GM12891 (cell line): ENCODE results near the gene CDKL2.

Experiments used
- DNase-seq: peaks from one replicate; pipeline ENCODE4 v3.0.0; 2011; ENCODE audit warnings: low spot score; ENCODE audit not compliant: insufficient read length
- FAIRE-seq: peaks from 2 replicates; lab custom pipeline; 2011; peaks lifted over from hg19 to GRCh38; lab: Jason Lieb, UNC
- PAX5 ChIP-seq: IDR thresholded peaks from 2 replicates; pipeline ENCODE4 v1.6.1; 2011; ENCODE audit warnings: low read length, moderate library complexity, mild to moderate bottlenecking; ENCODE audit not compliant: insufficient read depth, severe bottlenecking
- POLR2A ChIP-seq: IDR thresholded peaks from 2 replicates; pipeline ENCODE4 v1.6.1; 2011; ENCODE audit warnings: low read depth, low read length, control low read depth
- POLR2AphosphoS5 ChIP-seq: IDR thresholded peaks from 2 replicates; pipeline ENCODE4 v1.6.1; 2011; ENCODE audit warnings: low read depth, low read length, control low read depth
- POU2F2 ChIP-seq: IDR thresholded peaks from 2 replicates; pipeline ENCODE4 v1.6.1; 2011; ENCODE audit warnings: low read depth, mild to moderate bottlenecking, control low read depth, low read length, moderate library complexity
- SPI1 ChIP-seq: IDR thresholded peaks from 2 replicates; pipeline ENCODE4 v1.6.1; 2011; ENCODE audit warnings: low read depth, low read length, control low read depth
- TAF1 ChIP-seq: IDR thresholded peaks from 2 replicates; pipeline ENCODE4 v1.6.1; 2011; ENCODE audit warnings: low read depth, low read length, control low read depth

CDKL2 gene

GRCh38 chr4:75623026-75623425 is 7.3 kb downstream of the CDKL2 start:
- FAIRE-seq (no peak), DNase-seq (no peak)
- no peak for TF ChIP-seq POLR2A
- no peak for TF ChIP-seq TAF1
- no peak for TF ChIP-seq POU2F2
- TF ChIP-seq POLR2AphosphoS5 = no peak
- TF ChIP-seq SPI1 = no peak
- TF ChIP-seq PAX5 = no peak

GRCh38 chr4:75621715-75622114 is 8.6 kb downstream of the CDKL2 start:
- no peak for TF ChIP-seq TAF1
- no peak for TF ChIP-seq SPI1
- TF ChIP-seq POU2F2 = no peak
- no peak for TF ChIP-seq PAX5
- no peak for TF ChIP-seq POLR2A
- no peak for TF ChIP-seq POLR2AphosphoS5
- no peak for FAIRE-seq
- no peak for DNase-seq

GRCh38 chr4:75612306-75612705 is 18.0 kb downstream of the CDKL2 start:
- DNase-seq (no peak), FAIRE-seq (no peak)
- TF ChIP-seq TAF1 = no peak
- TF ChIP-seq POLR2AphosphoS5 = no peak
- no peak for TF ChIP-seq POLR2A

DNA sequence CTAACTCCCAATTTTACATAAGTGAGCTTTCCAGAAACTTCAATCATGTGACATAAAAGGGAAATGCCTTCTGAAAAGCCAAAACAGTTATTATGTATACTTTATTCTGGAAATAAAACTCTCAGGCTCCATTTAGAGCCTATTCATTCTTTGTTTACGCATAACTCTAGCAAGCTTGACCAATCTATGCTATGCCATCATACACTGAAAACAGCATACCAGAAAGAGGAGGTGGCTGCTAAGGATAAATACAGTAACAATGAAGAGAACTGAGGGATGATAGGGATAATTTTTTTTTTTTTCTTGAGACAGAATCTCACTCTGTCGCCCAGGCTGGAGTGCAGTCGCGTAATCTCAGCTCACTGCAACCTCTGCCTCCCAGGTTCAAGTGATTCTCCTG is 24.4 kb downstream of the CDKL2 start:
- TF ChIP-seq TAF1 = no peak
- TF ChIP-seq SPI1 = no peak
- no peak for TF ChIP-seq POU2F2
- TF ChIP-seq POLR2AphosphoS5 = no peak
- TF ChIP-seq PAX5 = no peak
- no peak for TF ChIP-seq POLR2A
- DNase-seq (no peak), FAIRE-seq (no peak)

GRCh38 chr4:75599647-75600046 is 30.7 kb downstream of the CDKL2 start:
- FAIRE-seq (no peak), DNase-seq (no peak)
- TF ChIP-seq PAX5 = no peak
- TF ChIP-seq SPI1 = no peak
- TF ChIP-seq TAF1 = no peak
- TF ChIP-seq POLR2A = no peak
- no peak for TF ChIP-seq POLR2AphosphoS5
- no peak for TF ChIP-seq POU2F2

GRCh38 chr4:75598390-75598789 is 31.9 kb downstream of the CDKL2 start:
- no peak for DNase-seq
- no peak for FAIRE-seq
- TF ChIP-seq SPI1 (no peak), TAF1 (no peak), PAX5 (no peak), POLR2AphosphoS5 (no peak), POLR2A (no peak), POU2F2 (no peak)

DNA sequence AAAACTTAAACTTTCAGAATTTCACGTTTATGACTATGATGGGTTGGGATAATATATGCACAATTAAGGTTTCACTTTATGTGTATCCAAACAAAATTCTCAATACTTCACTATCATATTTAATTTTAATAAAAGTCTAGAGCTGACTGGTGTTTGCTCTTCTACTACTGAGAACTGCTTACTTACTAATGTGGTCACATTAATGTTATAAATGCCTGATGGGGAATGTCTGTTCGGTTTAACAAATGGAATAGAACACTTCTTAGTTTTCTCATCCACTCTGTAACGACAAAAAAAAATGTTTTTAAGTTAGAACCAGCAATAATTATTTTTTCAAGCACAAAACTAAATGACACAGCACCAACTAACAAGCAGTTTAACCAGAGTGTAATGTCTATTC is 34.3 kb downstream of the CDKL2 start:
- no peak for TF ChIP-seq POLR2AphosphoS5
- no peak for TF ChIP-seq POLR2A
- TF ChIP-seq POU2F2 = no peak
- TF ChIP-seq PAX5 = no peak
- TF ChIP-seq SPI1 = no peak
- no peak for TF ChIP-seq TAF1
- no peak for DNase-seq
- FAIRE-seq = no peak

- TF ChIP-seq POLR2A (no peak), POU2F2 (no peak), PAX5 (no peak), TAF1 (no peak), SPI1 (no peak), POLR2AphosphoS5 (no peak)
- FAIRE-seq = no peak
- DNase-seq = no peak
These were observed 36.9 kb downstream of the CDKL2 start for GRCh38 chr4:75593393-75593792.

- TF ChIP-seq POLR2A = no peak
- no peak for TF ChIP-seq SPI1
- no peak for TF ChIP-seq TAF1
- TF ChIP-seq POU2F2 = no peak
- no peak for TF ChIP-seq POLR2AphosphoS5
- no peak for TF ChIP-seq PAX5
- FAIRE-seq = no peak
- no peak for DNase-seq
These were observed 46.3 kb downstream of the CDKL2 start for GRCh38 chr4:75584067-75584466.

DNA sequence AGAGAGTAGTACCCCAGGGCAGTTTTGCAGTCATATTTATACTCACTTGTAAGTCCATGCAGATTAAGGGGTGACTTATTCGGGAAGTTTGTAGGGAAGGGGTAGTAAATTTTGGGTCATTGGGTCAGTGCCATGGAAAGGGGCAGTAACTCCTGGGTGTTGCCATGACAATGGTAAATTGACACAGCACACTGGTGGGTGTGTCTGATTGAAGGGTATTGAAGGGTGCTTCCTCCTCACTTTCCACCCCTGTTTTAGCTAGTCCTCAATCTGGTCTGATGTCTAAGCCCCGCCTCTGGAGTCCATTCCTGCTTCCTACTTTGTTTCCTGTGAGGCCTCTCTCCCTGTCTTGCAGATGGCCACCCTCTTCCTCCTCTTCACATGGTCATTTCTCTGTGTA is 62.6 kb downstream of the CDKL2 start:
- TF ChIP-seq PAX5 = no peak
- no peak for TF ChIP-seq POU2F2
- no peak for TF ChIP-seq POLR2A
- TF ChIP-seq SPI1 = no peak
- no peak for TF ChIP-seq TAF1
- TF ChIP-seq POLR2AphosphoS5 = no peak
- DNase-seq (no peak), FAIRE-seq (no peak)
